IMR-90 (cell line): ENCODE results near the gene CAPZA2. TPM values are rescaled to one million over a fixed set of nuclear protein-coding genes. Genes with fewer than 3 reads are reported as not detected.

Experiments used
- ATAC-seq: fragments of 200-7000 bp; cut with Tn5 transposase; 2 replicates; pipeline ENCODE4 v1.9.1; 2020; ENCODE audit warnings: low read depth, mild to moderate bottlenecking, moderate library complexity
- BruUV-seq: library from RNA; stranded (reverse); fragments of 400-500 nt; replicated peaks from 2 replicates; lab custom pipeline; 2021; lab: Mats Ljungman, UMichigan
- CTCF ChIA-PET: fragments of 300-600 bp; formaldehyde crosslinking; extraction: SDS; loops from one replicate; lab custom pipeline; 2021; ENCODE audit warnings: antibody characterized with exemption; lab: Yijun Ruan, JAX
- POLR2A ChIA-PET: fragments of 300-600 bp; sonication (Branson Sonifier 250); formaldehyde crosslinking; loops from one replicate; lab custom pipeline; 2022; ENCODE audit warnings: antibody characterized with exemption; ENCODE audit not compliant: unreplicated experiment; lab: Charles Lee
- DNase-seq: peaks from one replicate; pipeline ENCODE4 v3.0.0; 2013
- H2AFZ ChIP-seq: replicated peaks from 2 replicates; pipeline ENCODE3; 2013; ENCODE audit warnings: low read length, mild to moderate bottlenecking; ENCODE audit not compliant: poor library complexity
- H2AK5ac ChIP-seq: 2 replicates; pipeline ENCODE4 v1.6.1; 2013; ENCODE audit warnings: low read depth, low read length, inconsistent platforms
- H2AK9ac ChIP-seq: replicated peaks from 2 replicates; pipeline ENCODE3; 2013; ENCODE audit warnings: mild to moderate bottlenecking, low read depth, low read length, moderate library complexity; ENCODE audit not compliant: poor library complexity
- H2BK120ac ChIP-seq: 2 replicates; pipeline ENCODE4 v1.6.1; 2013; ENCODE audit warnings: low read depth, low read length, inconsistent platforms
- H2BK15ac ChIP-seq: 3 replicates; pipeline ENCODE4 v1.6.1; 2013; ENCODE audit warnings: low read depth, low read length, inconsistent platforms
- H2BK20ac ChIP-seq: 2 replicates; pipeline ENCODE4 v1.6.1; 2013; ENCODE audit warnings: low read depth, mild to moderate bottlenecking, inconsistent platforms, low read length, moderate library complexity
- H2BK5ac ChIP-seq: 2 replicates; pipeline ENCODE4 v1.6.1; 2013; ENCODE audit warnings: mild to moderate bottlenecking, low read depth, low read length, inconsistent platforms; ENCODE audit not compliant: poor library complexity, severe bottlenecking
- H3K14ac ChIP-seq: replicated peaks from 2 replicates; pipeline ENCODE4 v1.6.1; 2013; ENCODE audit warnings: low read depth, low read length, inconsistent platforms
- H3K18ac ChIP-seq: 2 replicates; pipeline ENCODE4 v1.6.1; 2013; ENCODE audit warnings: low read depth, low read length, control low read depth
- H3K23ac ChIP-seq: 2 replicates; pipeline ENCODE4 v1.6.1; 2013; ENCODE audit warnings: low read depth, low read length, inconsistent platforms
- H3K27ac ChIP-seq: 2 replicates; pipeline ENCODE4 v1.5.1; 2013; ENCODE audit warnings: mild to moderate bottlenecking, control low read depth, low read length; ENCODE audit not compliant: insufficient read depth
- H3K27me3 ChIP-seq: 2 replicates; pipeline ENCODE4 v1.6.1; 2013; ENCODE audit warnings: low read length; ENCODE audit not compliant: control insufficient read depth, insufficient read depth
- H3K36me3 ChIP-seq: 2 replicates; pipeline ENCODE4 v1.6.1; 2013; ENCODE audit warnings: low read length, mixed read lengths; ENCODE audit not compliant: control insufficient read depth, insufficient read depth
- H3K4ac ChIP-seq: 2 replicates; pipeline ENCODE4 v1.6.1; 2013; ENCODE audit warnings: low read depth, low read length, inconsistent platforms
- H3K4me1 ChIP-seq: 2 replicates; pipeline ENCODE4 v1.6.1; 2013; ENCODE audit warnings: low read length, mixed read lengths; ENCODE audit not compliant: control insufficient read depth, insufficient read depth
- H3K4me2 ChIP-seq: 2 replicates; pipeline ENCODE4 v1.6.1; 2013; ENCODE audit warnings: low read depth, mild to moderate bottlenecking, control low read depth, low read length, moderate library complexity
- H3K4me3 ChIP-seq: 2 replicates; pipeline ENCODE4 v1.5.1; 2013; ENCODE audit warnings: low read depth, mild to moderate bottlenecking, control low read depth, low read length, moderate library complexity; ENCODE audit not compliant: insufficient read depth
- H3K56ac ChIP-seq: 2 replicates; pipeline ENCODE4 v1.6.1; 2013; ENCODE audit warnings: low read length, inconsistent platforms; ENCODE audit not compliant: insufficient read depth; ENCODE audit errors: extremely low read depth
- H3K79me1 ChIP-seq, 2 experiments: 2 replicates each; pipeline ENCODE4 v1.6.1; 2013; ENCODE audit warnings: low read length in 2 of 2, inconsistent platforms in 1 of 2, low read depth in 1 of 2
- H3K9ac ChIP-seq: 2 replicates; pipeline ENCODE4 v1.6.1; 2013; ENCODE audit warnings: low read depth, low read length, control low read depth
- H3K9me1 ChIP-seq: 2 replicates; pipeline ENCODE4 v1.6.1; 2013; ENCODE audit warnings: low read length, inconsistent platforms; ENCODE audit not compliant: insufficient read depth
- H3K9me3 ChIP-seq: 2 replicates; pipeline ENCODE4 v1.6.1; 2013; ENCODE audit warnings: low read length; ENCODE audit not compliant: control insufficient read depth, insufficient read depth
- H4K20me1 ChIP-seq: 2 replicates; pipeline ENCODE4 v1.6.1; 2013; ENCODE audit warnings: low read length, inconsistent platforms; ENCODE audit not compliant: insufficient read depth
- H4K5ac ChIP-seq: 2 replicates; pipeline ENCODE4 v1.6.1; 2013; ENCODE audit warnings: mild to moderate bottlenecking, low read depth, low read length, control low read depth
- H4K8ac ChIP-seq, 2 experiments: 2 replicates each; pipeline ENCODE4 v1.6.1; 2013; ENCODE audit warnings: low read depth in 2 of 2, low read length in 2 of 2, control low read depth in 1 of 2, inconsistent platforms in 1 of 2
- H4K91ac ChIP-seq: 2 replicates; pipeline ENCODE4 v1.6.1; 2013; ENCODE audit warnings: low read depth, low read length, inconsistent platforms; ENCODE audit not compliant: insufficient read depth
- BHLHE40 ChIP-seq: fragments of 150-350 bp; IDR thresholded peaks from 2 replicates; pipeline ENCODE4 v1.6.1; 2016; ENCODE audit warnings: mild to moderate bottlenecking, low read depth, low read length
- CHD1 ChIP-seq: IDR thresholded peaks from 2 replicates; pipeline ENCODE4 v1.6.1; 2012; ENCODE audit warnings: low read depth, low read length, improper control_type of control experiment
- FOS ChIP-seq: fragments of 150-350 bp; IDR thresholded peaks from 2 replicates; pipeline ENCODE4 v1.6.1; 2016; ENCODE audit warnings: low read depth, low read length
- MAZ ChIP-seq: IDR thresholded peaks from 2 replicates; pipeline ENCODE4 v1.6.1; 2012; ENCODE audit warnings: low read depth, mild to moderate bottlenecking, low read length, improper control_type of control experiment, moderate library complexity, borderline replicate concordance
- MXI1 ChIP-seq: IDR thresholded peaks from 2 replicates; pipeline ENCODE4 v1.6.1; 2012; ENCODE audit warnings: low read depth, mild to moderate bottlenecking, low read length, moderate library complexity, borderline replicate concordance
- SMC3 ChIP-seq: fragments of 150-350 bp; IDR thresholded peaks from 2 replicates; pipeline ENCODE4 v1.6.1; 2016; ENCODE audit warnings: low read depth, mild to moderate bottlenecking, antibody characterized with exemption, low read length, moderate library complexity
- dilution Hi-C: fragments of 300-500 bp; cut with HindIII; formaldehyde crosslinking; loops from one replicate; pipeline ENCODE4 v1.14.3; 2018; ENCODE audit warnings: low sequenced_read_pairs; ENCODE audit not compliant: unreplicated experiment
- in situ Hi-C: fragments of 300-500 bp; cut with MboI; formaldehyde crosslinking; loops from 3 replicates; pipeline ENCODE4 v1.14.3; 2019; ENCODE audit warnings: low sequenced_read_pairs, inconsistent platforms, mixed read lengths
- intact Hi-C: fragments of 100-400 bp; cut with micrococcal nuclease; formaldehyde crosslinking; loops from 2 replicates; pipeline ENCODE4 v1.10.0; 2022
- polyA plus RNA-seq, 3 experiments: library from polyadenylated mRNA; depleted of rRNA; stranded (reverse); fragments of >200 nt; gene quantifications; 2 replicates each; pipeline ENCODE4 v1.2.3, GENCODE V29; 2012; ENCODE audit warnings: low replicate concordance in 1 of 3
- total RNA-seq: library from RNA; depleted of rRNA; stranded (reverse); fragments of >200 nt; gene quantifications from 2 replicates; pipeline ENCODE4 v1.2.3, GENCODE V29; 2012
- TF ChIP-seq, protein P1 (sequence below): fragments of 150-350 bp; IDR thresholded peaks from 2 replicates; pipeline ENCODE4 v1.6.1; 2016; ENCODE audit warnings: low read depth, mild to moderate bottlenecking, low read length, moderate library complexity, borderline replicate concordance

CAPZA2 gene
- total and polyA plus RNA-seq, 2 of the 4 experiments (the other 2 are of a cell fraction): 66.6 to 133 TPM

GRCh38 chr7:116968631-116969030, 106.2 kb downstream of the CAPZA2 start:
- DNase-seq: no peak
- H3K79me1 ChIP-seq: peaks cover 28 to 47% of the 10 kb centered on the region in 2 experiments
- no peak overlapping the region for H2BK15ac ChIP-seq
- no peak overlapping the region for H4K8ac ChIP-seq
- intact Hi-C loops (no loop called here), dilution Hi-C loops (no loop called here), in situ Hi-C loops (no loop called here)
- H4K91ac ChIP-seq: no peak overlapping the region
- ChIA-PET CTCF (no interaction called here), POLR2A (no interaction called here)
- no peak overlapping the region for H2BK20ac ChIP-seq
- no peak overlapping the region for H3K56ac ChIP-seq
- H3K9me3 ChIP-seq: no peaks in the 10 kb centered on the region
- no peak overlapping the region for H3K4me2 ChIP-seq
- TF ChIP-seq BHLHE40 (no peak), FOS (no peak), MXI1 (no peak), CHD1 (no peak), SMC3 (no peak), MAZ (no peak)
- TF ChIP-seq, protein P1, sequence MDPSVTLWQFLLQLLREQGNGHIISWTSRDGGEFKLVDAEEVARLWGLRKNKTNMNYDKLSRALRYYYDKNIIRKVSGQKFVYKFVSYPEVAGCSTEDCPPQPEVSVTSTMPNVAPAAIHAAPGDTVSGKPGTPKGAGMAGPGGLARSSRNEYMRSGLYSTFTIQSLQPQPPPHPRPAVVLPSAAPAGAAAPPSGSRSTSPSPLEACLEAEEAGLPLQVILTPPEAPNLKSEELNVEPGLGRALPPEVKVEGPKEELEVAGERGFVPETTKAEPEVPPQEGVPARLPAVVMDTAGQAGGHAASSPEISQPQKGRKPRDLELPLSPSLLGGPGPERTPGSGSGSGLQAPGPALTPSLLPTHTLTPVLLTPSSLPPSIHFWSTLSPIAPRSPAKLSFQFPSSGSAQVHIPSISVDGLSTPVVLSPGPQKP: no peak
- H3K23ac ChIP-seq: no peak overlapping the region
- H4K20me1 ChIP-seq: peaks cover 9% of the 10 kb centered on the region; the same call in 1 of the 2 replicates
- H3K9ac ChIP-seq: no peak overlapping the region
- H3K27ac ChIP-seq: no peak overlapping the region
- H3K4me1 ChIP-seq: peaks cover 2% of the 10 kb centered on the region; the same call in 1 of the 2 replicates
- BruUV-seq: no TSS peak
- H3K4ac ChIP-seq: no peak overlapping the region
- H2AK9ac ChIP-seq: no peak overlapping the region
- no peak overlapping the region for H2BK120ac ChIP-seq
- H4K5ac ChIP-seq: no peak overlapping the region
- no peak overlapping the region for H2AK5ac ChIP-seq
- H2BK5ac ChIP-seq: no peak overlapping the region
- H3K27me3 ChIP-seq: no peaks in the 10 kb centered on the region
- no peak overlapping the region for H3K14ac ChIP-seq
- H2AFZ ChIP-seq: no peak overlapping the region
- no peak overlapping the region for H3K4me3 ChIP-seq
- no peak overlapping the region for H3K18ac ChIP-seq
- no peak for ATAC-seq
- peaks cover 3% of the 10 kb centered on the region; the same call in 1 of the 2 replicates for H3K9me1 ChIP-seq
- no peaks in the 10 kb centered on the region for H3K36me3 ChIP-seq
